K562 (cell line): ENCODE measurements around the gene ZDHHC11B. TPM values are rescaled to one million over a fixed set of nuclear protein-coding genes. Genes with fewer than 3 reads are reported as not detected.
A peak's percentile ranks its signal among the peaks of the same experiment; 100 is the strongest.
"Not testable (repeated sequence)": the region's sequence is repeated elsewhere in the genome, so short reads cannot be mapped to it uniquely, and the experiment has no call there.

ENCODE experiments used
- ATAC-seq: fragments of 200-7000 bp; cut with Tn5 transposase; 3 replicates; pipeline ENCODE4 v1.9.1; 2020; ENCODE audit warnings: moderate library complexity
- BruUV-seq: library from RNA; stranded (reverse); fragments of 400-500 nt; replicated peaks from 2 replicates; lab custom pipeline; 2021; lab: Mats Ljungman, UMichigan
- CTCF ChIA-PET: fragments of 300-600 bp; formaldehyde crosslinking; extraction: SDS; loops from one replicate; lab custom pipeline; 2021; ENCODE audit warnings: low intra/inter-chr PET ratio; lab: Yijun Ruan, JAX
- POLR2A ChIA-PET: fragments of 300-600, 350-650 bp; sonication (Branson Sonifier 250); formaldehyde crosslinking; extraction: SDS; loops from one replicate; lab custom pipeline; 2021; ENCODE audit warnings: antibody characterized with exemption, inconsistent platforms; lab: Yijun Ruan, JAX
- DNase-seq, 4 experiments: peaks; one replicate each; pipeline versions ENCODE4 v3.0.0 to v3.0.0-alpha.2; 2011 to 2018; ENCODE audit warnings: low spot score in 3 of 4, mixed read lengths in 3 of 4; ENCODE audit errors: extremely low read depth in 1 of 4
- FAIRE-seq: peaks from 2 replicates; lab custom pipeline; 2011; peaks lifted over from hg19 to GRCh38; lab: Jason Lieb, UNC
- H2AFZ ChIP-seq: 2 replicates; pipeline ENCODE4 v1.6.0; 2011; ENCODE audit warnings: low read depth, low read length, control low read depth, inconsistent platforms
- H3K27ac ChIP-seq: fragments of 200-600 bp; 3 replicates; pipeline ENCODE4 v1.8.0; 2011; ENCODE audit warnings: low read depth, mild to moderate bottlenecking, control low read depth, inconsistent platforms, low read length, moderate library complexity, mixed read lengths; ENCODE audit errors: extremely low read depth
- H3K27me3 ChIP-seq, 2 experiments: fragments of 300-600 bp in 1 of 2; 2 replicates in 1 of 2; 3 replicates in 1 of 2; pipeline versions ENCODE4 v1.6.0 to v1.8.0; 2011; ENCODE audit warnings: inconsistent platforms in 2 of 2, low read length in 2 of 2, mild to moderate bottlenecking in 1 of 2, mixed read lengths in 1 of 2, moderate library complexity in 1 of 2; ENCODE audit not compliant: control insufficient read depth in 2 of 2, insufficient read depth in 2 of 2
- H3K36me3 ChIP-seq: fragments of 300-600 bp; 3 replicates; pipeline ENCODE4 v1.8.0; 2011; ENCODE audit warnings: mild to moderate bottlenecking, low read length, inconsistent platforms; ENCODE audit not compliant: control insufficient read depth, insufficient read depth
- H3K4me1 ChIP-seq, 2 experiments: fragments of 200-600 bp in 1 of 2; replicated peaks in 1 of 2; 2 replicates in 1 of 2; 3 replicates in 1 of 2; pipeline versions ENCODE4 v1.5.1 to v1.8.0; 2011; ENCODE audit warnings: inconsistent platforms in 2 of 2, low read length in 2 of 2, mild to moderate bottlenecking in 1 of 2, mixed read lengths in 1 of 2, moderate library complexity in 1 of 2; ENCODE audit not compliant: control insufficient read depth in 2 of 2, insufficient read depth in 2 of 2
- H3K4me2 ChIP-seq: 2 replicates; pipeline ENCODE4 v1.6.1; 2011; ENCODE audit warnings: low read length, control low read depth, inconsistent platforms, mixed read lengths; ENCODE audit not compliant: insufficient read depth
- H3K4me3 ChIP-seq: fragments of 200-600 bp; sonication (generic), shearing (Covaris generic); 2 replicates; pipeline ENCODE4 v1.5.1; 2016; ENCODE audit warnings: control low read depth, inconsistent platforms
- H3K79me2 ChIP-seq: fragments of 200-600 bp; 3 replicates; pipeline ENCODE4 v1.8.0; 2011; ENCODE audit warnings: low read length, inconsistent platforms; ENCODE audit not compliant: control insufficient read depth, insufficient read depth
- H3K9ac ChIP-seq, 2 experiments: 2 replicates each; pipeline versions ENCODE4 v1.6.0 to v1.6.1; 2011; ENCODE audit warnings: low read depth in 2 of 2, low read length in 2 of 2, control low read depth in 1 of 2, inconsistent platforms in 1 of 2, mild to moderate bottlenecking in 1 of 2, mixed read lengths in 1 of 2; ENCODE audit not compliant: insufficient read depth in 1 of 2
- H3K9me1 ChIP-seq: one replicate; pipeline ENCODE4 v1.6.0; 2011; ENCODE audit warnings: inconsistent platforms, mild to moderate bottlenecking, low read length, moderate library complexity; ENCODE audit not compliant: control insufficient read depth, insufficient read depth
- H3K9me3 ChIP-seq: replicated peaks from 2 replicates; pipeline ENCODE4 v1.5.1; 2011; ENCODE audit warnings: low read depth, low read length, inconsistent platforms; ENCODE audit not compliant: control insufficient read depth, insufficient read depth
- H4K20me1 ChIP-seq: replicated peaks from 2 replicates; pipeline ENCODE4 v1.6.1; 2011; ENCODE audit warnings: low read length, inconsistent platforms, mixed read lengths; ENCODE audit not compliant: control insufficient read depth, insufficient read depth
- E2F6 ChIP-seq, 2 experiments: IDR thresholded peaks; 2 replicates each; pipeline ENCODE4 v1.6.1; 2011; ENCODE audit warnings: borderline replicate concordance in 1 of 2, control low read depth in 1 of 2, low read depth in 1 of 2, low read length in 1 of 2, mild to moderate bottlenecking in 1 of 2, mixed read lengths in 1 of 2, moderate library complexity in 1 of 2; ENCODE audit not compliant: insufficient read depth in 1 of 2, insufficient read length in 1 of 2, poor library complexity in 1 of 2, severe bottlenecking in 1 of 2; ENCODE audit errors: extremely low read depth in 1 of 2
- FOXK1 ChIP-seq: sonication (generic); formaldehyde crosslinking; IDR thresholded peaks from 2 replicates; pipeline ENCODE4 v1.8.0; 2022; ENCODE audit warnings: missing genetic modification reagents, mild to moderate bottlenecking, borderline replicate concordance
- NR4A1 ChIP-seq, 2 experiments: fragments of 250-450 bp in 1 of 2; fragments of 450-650 bp in 1 of 2; sonication (Bioruptor Pico) in 1 of 2; IDR thresholded peaks; 2 replicates each; pipeline versions ENCODE4 v1.4.0 to v1.6.1; 2016 to 2020; ENCODE audit warnings: mild to moderate bottlenecking in 2 of 2, missing compliant biosample characterization in 1 of 2, missing genetic modification characterization in 1 of 2, moderate library complexity in 1 of 2
- SP2 ChIP-seq: IDR thresholded peaks from 2 replicates; pipeline ENCODE4 v1.6.1; 2011; ENCODE audit warnings: mild to moderate bottlenecking, low read depth, low read length, moderate library complexity; ENCODE audit not compliant: poor library complexity, severe bottlenecking; ENCODE audit errors: extremely low read depth
- TEAD2 ChIP-seq: fragments of 450-650 bp; IDR thresholded peaks from 2 replicates; pipeline ENCODE4 v1.6.1; 2016; ENCODE audit warnings: missing genetic modification characterization, control low read depth, missing compliant biosample characterization
- YY1 ChIP-seq, 3 experiments: IDR thresholded peaks; 2 replicates each; pipeline ENCODE4 v1.6.1; 2011; ENCODE audit warnings: low read length in 2 of 3, mild to moderate bottlenecking in 2 of 3, moderate library complexity in 2 of 3, borderline replicate concordance in 1 of 3, control low read depth in 1 of 3, low read depth in 1 of 3; ENCODE audit not compliant: insufficient read depth in 3 of 3, insufficient replicate concordance in 2 of 3, control insufficient read depth in 1 of 3, insufficient read length in 1 of 3; ENCODE audit errors: extremely low read depth in 1 of 3
- ZNF668 ChIP-seq: fragments of 250-450 bp; sonication (Bioruptor Pico); IDR thresholded peaks from 2 replicates; pipeline ENCODE4 v1.8.0; 2022; ENCODE audit warnings: mild to moderate bottlenecking, inconsistent platforms
- WGBS: fragments of 100-300 bp; shearing (Covaris generic); methylation state at CpG from one replicate; pipeline ENCODE4 v1.1.6; 2016; ENCODE audit warnings: low coverage, mixed read lengths; ENCODE audit not compliant: insufficient coverage; ENCODE audit errors: missing lambda C conversion rate; 5-methylcytosine and 5-hydroxymethylcytosine counted together
- in situ Hi-C: fragments of 300-500 bp; cut with MboI; formaldehyde crosslinking; loops from 4 replicates; pipeline ENCODE4 v1.15.0; 2018; ENCODE audit warnings: inconsistent platforms, mixed read lengths
- intact Hi-C: fragments of 100-400 bp; cut with micrococcal nuclease; formaldehyde crosslinking; loops from 2 replicates; pipeline ENCODE4 v1.14.2; 2022
- polyA plus RNA-seq, 8 experiments: library from polyadenylated mRNA; depleted of rRNA in 4 of 8; stranded (reverse) in 5 of 8; unstranded in 3 of 8; fragments of >200 nt; fragmentation: Nextera tagmentation in 2 of 8; fragmentation: Illumina TruSeq in 1 of 8; extraction: Ambion mirVana in 2 of 8; extraction: Trizol in 1 of 8; gene quantifications; 2 replicates each; pipeline versions ENCODE4 v1.2.1 to v1.2.3, GENCODE V29; 2011 to 2014; ENCODE audit warnings: inconsistent platforms in 1 of 8, missing spikeins in 1 of 8
- total RNA-seq, 7 experiments: library from RNA; depleted of rRNA in 6 of 7; stranded (reverse); fragments of >200 nt in 6 of 7; fragmentation: Illumina TruSeq in 2 of 7; extraction: Trizol in 2 of 7; gene quantifications; 2 replicates each; pipeline versions ENCODE4 v1.2.1 to v1.2.3, GENCODE V29; 2011 to 2021; ENCODE audit warnings: low replicate concordance in 1 of 7

Gene ZDHHC11B
- total and polyA plus RNA-seq, 9 of the 15 experiments (the other 6 are each of a cell fraction or from before 2014, with no cell fraction given): 0.03 to 0.23 (median 0.15) TPM; not detected in 3

- H3K4me2 ChIP-seq, DNase-seq, H3K79me2 ChIP-seq, H3K9ac ChIP-seq, FAIRE-seq, intact Hi-C loops, H3K36me3 ChIP-seq, ATAC-seq, H3K9me3 ChIP-seq, CTCF ChIA-PET, H4K20me1 ChIP-seq, H3K27ac ChIP-seq, in situ Hi-C loops, H3K4me3 ChIP-seq, H3K9me1 ChIP-seq, BruUV-seq, H3K4me1 ChIP-seq, POLR2A ChIA-PET, H2AFZ ChIP-seq: not testable (repeated sequence)
- 3% methylated on average over 3 of the region's 9 CpGs for WGBS
- peaks cover 6 to 17% of the 10 kb centered on the region in 2 experiments; a peak in 3 of 5 replicates for H3K27me3 ChIP-seq
Measured at GRCh38 chr5:747303-747844, 37.2 kb downstream of the ZDHHC11B start.

- Histone ChIP-seq H3K4me2 (no peak overlapping the region), H3K4me1 (no peaks in the 10 kb centered on the region)
- FAIRE-seq: no peak
- TF ChIP-seq E2F6 (IDR thresholded peaks at IDR 0.05; ENCODE audit: borderline replicate concordance in 1 of 2, extremely low read depth in 1 of 2, insufficient read depth in 1 of 2, insufficient read length in 1 of 2, low read depth in 1 of 2, low read length in 1 of 2, poor library complexity in 1 of 2, severe bottlenecking in 1 of 2): no peak
- TF ChIP-seq SP2: no peak
- no peak for TF ChIP-seq NR4A1 (CRISPR knock-in tag; IDR thresholded peaks at IDR 0.05)
- no peak for TF ChIP-seq NR4A1 (tag; IDR thresholded peaks at IDR 0.05)
- no peak for TF ChIP-seq YY1 (IDR thresholded peaks at IDR 0.05; ENCODE audit: borderline replicate concordance in 1 of 3, control insufficient read depth in 1 of 3, extremely low read depth in 1 of 3, insufficient read depth in 3 of 3, insufficient read length in 1 of 3, insufficient replicate concordance in 2 of 3, low read depth in 1 of 3, low read length in 2 of 3)
- TF ChIP-seq TEAD2 (tag): no peak
- TF ChIP-seq FOXK1 (CRISPR knock-in tag): no peak
- no peak for TF ChIP-seq ZNF668 (CRISPR knock-in tag)
- TF ChIP-seq, all 486 proteins: peak for 0
- Histone ChIP-seq H3K9me3 (no peaks in the 10 kb centered on the region), H3K27ac (no peak overlapping the region), H2AFZ (no peak overlapping the region), H3K36me3 (no peaks in the 10 kb centered on the region), H3K27me3 (peaks cover 6 to 17% of the 10 kb centered on the region in 2 experiments; a peak in 3 of 5 replicates), H3K79me2 (no peaks in the 10 kb centered on the region), H3K9ac (no peak overlapping the region), H3K4me3 (no peak overlapping the region), H3K9me1 (no peaks in the 10 kb centered on the region), H4K20me1 (no peaks in the 10 kb centered on the region)
- POLR2A ChIA-PET: no interaction called here
- DNase-seq (no peak), ATAC-seq (peak; percentile 77)
- intact Hi-C loops (no loop called here), in situ Hi-C loops (no loop called here)
- no TSS peak for BruUV-seq
- WGBS: under 1% methylated on average over 11 of the region's 11 CpGs
- CTCF ChIA-PET: no interaction called here
Measured at GRCh38 chr5:746258-746761, 38.2 kb downstream of the ZDHHC11B start.
